Loucy (cell line): Measurements from ENCODE around the gene SLC38A10.

Source experiments
- H2AFZ ChIP-seq: fragments of 200-600 bp; sonication (generic); 2 replicates; pipeline ENCODE4 v1.6.0; 2016; ENCODE audit warnings: antibody characterized with exemption, mild to moderate bottlenecking, low read length, moderate library complexity
- H3F3A ChIP-seq: fragments of 200-600 bp; 2 replicates; pipeline ENCODE4 v1.6.0; 2016; ENCODE audit warnings: antibody characterized with exemption, low read depth, mild to moderate bottlenecking
- H3K27me3 ChIP-seq: fragments of 200-600 bp; sonication (generic); 2 replicates; pipeline ENCODE4 v1.6.1; 2014; ENCODE audit warnings: low read length, mild to moderate bottlenecking; ENCODE audit not compliant: insufficient read depth, poor library complexity, severe bottlenecking
- H3K36me3 ChIP-seq: fragments of 200-600 bp; sonication (generic); 2 replicates; pipeline ENCODE4 v1.6.1; 2016; ENCODE audit warnings: low read length; ENCODE audit not compliant: insufficient read depth
- H3K4me1 ChIP-seq: fragments of 200-600 bp; sonication (generic); 2 replicates; pipeline ENCODE4 v1.5.1; 2014; ENCODE audit warnings: low read length, mild to moderate bottlenecking; ENCODE audit not compliant: insufficient read depth, poor library complexity, severe bottlenecking
- H3K4me2 ChIP-seq: fragments of 200-600 bp; sonication (generic); 2 replicates; pipeline ENCODE4 v1.6.0; 2014; ENCODE audit warnings: antibody characterized with exemption, low read length, low read depth, mild to moderate bottlenecking; ENCODE audit not compliant: poor library complexity, severe bottlenecking
- H3K4me3 ChIP-seq: fragments of 200-600 bp; sonication (generic); 2 replicates; pipeline ENCODE4 v1.5.1; 2014; ENCODE audit warnings: low read length, mild to moderate bottlenecking, mixed read lengths; ENCODE audit not compliant: poor library complexity, severe bottlenecking
- H3K79me2 ChIP-seq: fragments of 200-600 bp; sonication (generic); 2 replicates; pipeline ENCODE4 v1.6.1; 2014; ENCODE audit warnings: low read length; ENCODE audit not compliant: insufficient read depth
- H3K9ac ChIP-seq: fragments of 200-600 bp; sonication (generic); 2 replicates; pipeline ENCODE4 v1.6.0; 2014; ENCODE audit warnings: mild to moderate bottlenecking, low read depth, low read length, moderate library complexity; ENCODE audit not compliant: poor library complexity, severe bottlenecking
- H3K9me2 ChIP-seq: fragments of 200-600 bp; sonication (generic); replicated peaks from 2 replicates; pipeline ENCODE4 v1.6.1; 2016; ENCODE audit warnings: low read depth, low read length, mixed read lengths
- H3K9me3 ChIP-seq: fragments of 200-600 bp; sonication (generic); 2 replicates; pipeline ENCODE4 v1.6.1; 2014; ENCODE audit warnings: mild to moderate bottlenecking, antibody characterized with exemption, low read length, low read depth; ENCODE audit not compliant: insufficient read depth
- H4K20me1 ChIP-seq: fragments of 200-600 bp; sonication (generic); 2 replicates; pipeline ENCODE4 v1.6.0; 2014; ENCODE audit warnings: antibody characterized with exemption, low read length, mild to moderate bottlenecking; ENCODE audit not compliant: insufficient read depth, poor library complexity, severe bottlenecking
- CTCF ChIP-seq: fragments of 200-600 bp; sonication (generic); conservative IDR thresholded peaks from 2 replicates; pipeline ENCODE4 v1.5.1; 2014; ENCODE audit warnings: mild to moderate bottlenecking, antibody characterized with exemption, low read length
- EZH2phosphoT487 ChIP-seq: fragments of 200-600 bp; IDR thresholded peaks from 2 replicates; pipeline ENCODE4 v1.6.1; 2018; ENCODE audit warnings: antibody characterized with exemption, mild to moderate bottlenecking, moderate library complexity, borderline replicate concordance

Gene SLC38A10

GRCh38 chr17:81285179-81285878 lies 9.8 kb downstream of the SLC38A10 start:
- 0 out of 2 replicates have a peak, but pooled peaks cover 5% of the 10 kb centered on the region for H3F3A ChIP-seq
- no peaks in the 10 kb centered on the region for H3K9me3 ChIP-seq
- H3K4me1 ChIP-seq, result peaks cover 20% of the 10 kb centered on the region
- H3K27me3 ChIP-seq, result no peaks in the 10 kb centered on the region
- H3K9me2 ChIP-seq, result no peaks in the 10 kb centered on the region
- H3K4me2 ChIP-seq, result peak overlapping the region; percentile 84
- peak overlapping the region; percentile 95 for H3K9ac ChIP-seq
- H3K36me3 ChIP-seq, result 0 out of 2 replicates have a peak, but pooled peaks cover under 1% of the 10 kb centered on the region
- H2AFZ ChIP-seq, result peak overlapping the region; percentile 68
- H3K4me3 ChIP-seq, result peak overlapping the region; percentile 81
- TF ChIP-seq CTCF, result 0 out of 2 replicates have a peak, but pooled peaks have one; percentile 12
- no peak for TF ChIP-seq EZH2phosphoT487
- peaks cover 74% of the 10 kb centered on the region for H3K79me2 ChIP-seq
- H4K20me1 ChIP-seq, result no peaks in the 10 kb centered on the region

GRCh38 chr17:81282876-81283275 lies 12.2 kb downstream of the SLC38A10 start:
- H3K9me3 ChIP-seq, result no peaks in the 10 kb centered on the region
- H3K79me2 ChIP-seq, result peaks cover 62% of the 10 kb centered on the region
- H3K4me2 ChIP-seq, result no peak overlapping the region
- H3K9me2 ChIP-seq, result no peaks in the 10 kb centered on the region
- H3K4me1 ChIP-seq, result peaks cover 20% of the 10 kb centered on the region
- TF ChIP-seq CTCF, result no peak
- no peak for TF ChIP-seq EZH2phosphoT487
- H3K4me3 ChIP-seq, result no peak overlapping the region
- 0 out of 2 replicates have a peak, but pooled peaks cover 5% of the 10 kb centered on the region for H3F3A ChIP-seq
- no peaks in the 10 kb centered on the region for H3K27me3 ChIP-seq
- no peak overlapping the region for H3K9ac ChIP-seq
- H2AFZ ChIP-seq, result no peak overlapping the region
- peaks cover 15% of the 10 kb centered on the region; the same call in 1 of the 2 replicates for H3K36me3 ChIP-seq
- no peaks in the 10 kb centered on the region for H4K20me1 ChIP-seq

- H3K4me3 ChIP-seq, result no peak overlapping the region
- H3K9ac ChIP-seq, result no peak overlapping the region
- H2AFZ ChIP-seq, result no peak overlapping the region
- peaks cover 55% of the 10 kb centered on the region for H3K79me2 ChIP-seq
- H3K9me2 ChIP-seq, result no peaks in the 10 kb centered on the region
- no peak for TF ChIP-seq CTCF
- no peak for TF ChIP-seq EZH2phosphoT487
- H3K27me3 ChIP-seq, result no peaks in the 10 kb centered on the region
- 0 out of 2 replicates have a peak, but pooled peaks cover 5% of the 10 kb centered on the region for H3F3A ChIP-seq
- H4K20me1 ChIP-seq, result no peaks in the 10 kb centered on the region
- H3K9me3 ChIP-seq, result no peaks in the 10 kb centered on the region
- no peak overlapping the region for H3K4me2 ChIP-seq
- H3K36me3 ChIP-seq, result peaks cover 15% of the 10 kb centered on the region; the same call in 1 of the 2 replicates
- H3K4me1 ChIP-seq, result peaks cover 20% of the 10 kb centered on the region
Measured at GRCh38 chr17:81282141-81282540, 13.0 kb downstream of the SLC38A10 start.
